UCSD-AML1 (cell line): Measurements from ENCODE around the gene MLLT3.

ENCODE experiments used
- DNase-seq: peaks from one replicate; lab custom pipeline; 2025; ENCODE audit not compliant: unreplicated experiment; lab: John Stamatoyannopoulos, UW

Gene MLLT3

GRCh38 chr9:20391208-20391607 is 231.1 kb downstream of the MLLT3 start:
- DNase-seq = no peak

GRCh38 chr9:20390400-20390799 is 231.9 kb downstream of the MLLT3 start:
- no peak for DNase-seq

- DNase-seq = no peak
Measured at GRCh38 chr9:20387062-20387461, 235.2 kb downstream of the MLLT3 start.

DNA sequence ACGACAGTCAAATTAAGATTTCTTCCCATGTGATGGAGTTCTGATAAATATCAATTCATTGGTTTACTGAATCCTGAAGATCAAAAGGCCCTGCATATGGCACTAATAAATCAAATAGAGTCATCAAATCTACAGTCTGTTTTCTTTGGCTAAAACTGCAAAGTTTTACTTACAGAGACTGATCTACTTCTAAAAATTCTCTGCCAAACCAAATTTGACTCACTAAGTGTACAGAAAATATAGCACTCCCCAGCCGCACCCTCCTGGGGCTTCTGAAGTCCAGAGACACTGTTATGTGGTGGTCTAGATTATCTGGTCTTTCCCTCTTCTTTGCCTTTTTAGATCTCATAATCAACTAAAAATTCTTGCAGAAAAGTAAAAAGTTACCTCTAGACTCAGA is 237.7 kb downstream of the MLLT3 start:
- no peak for DNase-seq

DNA sequence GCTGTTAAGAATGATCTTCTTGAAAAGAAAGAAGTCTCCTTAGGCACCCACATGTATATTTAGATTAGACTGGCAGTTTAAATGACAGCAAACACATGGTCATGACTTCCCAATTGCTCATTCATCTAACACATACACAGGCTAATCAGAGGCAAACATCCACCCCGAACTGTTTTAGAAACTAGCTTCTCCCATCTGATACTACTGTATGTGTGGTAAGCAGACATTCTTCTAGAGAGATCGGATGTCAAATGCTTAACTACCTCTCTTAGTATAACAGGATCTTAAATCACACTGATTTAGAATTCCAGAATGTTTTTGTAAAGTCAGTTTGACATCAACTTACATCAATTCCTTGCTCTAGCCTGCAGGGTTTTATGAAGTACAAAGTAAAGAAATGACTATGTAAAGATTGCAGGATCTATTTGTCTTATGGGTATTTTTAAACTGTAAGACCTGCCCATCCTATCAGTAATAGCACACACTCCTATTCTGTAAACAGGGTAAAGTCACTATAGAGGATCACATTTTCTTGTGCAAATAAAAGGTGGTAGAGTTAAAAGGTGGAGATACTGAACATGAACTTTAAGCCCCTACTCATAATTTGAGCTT is 239.7 kb downstream of the MLLT3 start:
- no peak for DNase-seq

GRCh38 chr9:20380546-20380945 is 241.8 kb downstream of the MLLT3 start:
- DNase-seq = no peak

GRCh38 chr9:20379804-20380225 is 242.5 kb downstream of the MLLT3 start:
- no peak for DNase-seq

DNA sequence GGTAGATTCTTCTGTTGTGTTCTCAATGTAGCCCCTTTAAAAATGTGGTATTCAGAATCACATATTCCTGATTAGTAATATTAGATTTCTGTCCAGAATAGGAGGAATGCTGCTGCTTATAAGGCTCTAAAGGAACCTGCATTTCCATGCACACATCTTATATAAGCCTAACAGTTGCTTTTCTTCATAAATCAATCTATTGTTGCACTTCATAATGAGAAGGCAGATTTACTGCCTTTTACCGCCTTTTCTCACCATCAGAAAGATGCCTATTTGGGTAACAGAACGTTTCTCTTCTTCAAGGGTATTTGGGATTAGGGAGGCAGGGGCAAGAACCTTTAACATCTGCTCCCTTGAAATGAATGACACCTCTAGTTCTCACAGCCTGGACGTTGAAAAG is 243.4 kb downstream of the MLLT3 start:
- DNase-seq = no peak

DNA sequence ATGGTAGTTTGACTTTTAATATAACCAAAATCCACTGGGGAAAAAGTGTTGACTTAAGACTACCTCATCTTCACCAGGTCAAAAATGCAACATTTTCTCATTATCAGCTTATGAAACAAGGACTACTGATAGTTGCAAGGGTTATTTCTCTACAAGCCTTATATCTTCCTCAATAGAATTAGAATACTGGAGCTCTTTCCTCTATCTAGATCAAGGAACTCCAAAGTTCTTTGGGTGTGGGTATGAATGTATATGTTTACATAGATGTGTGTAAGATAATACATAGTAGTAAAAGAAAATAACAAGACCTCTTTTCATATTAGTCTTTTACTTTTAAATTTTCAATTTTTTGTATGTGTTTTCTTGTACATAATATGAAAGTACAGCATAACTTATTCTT is 244.5 kb downstream of the MLLT3 start:
- no peak for DNase-seq

DNA sequence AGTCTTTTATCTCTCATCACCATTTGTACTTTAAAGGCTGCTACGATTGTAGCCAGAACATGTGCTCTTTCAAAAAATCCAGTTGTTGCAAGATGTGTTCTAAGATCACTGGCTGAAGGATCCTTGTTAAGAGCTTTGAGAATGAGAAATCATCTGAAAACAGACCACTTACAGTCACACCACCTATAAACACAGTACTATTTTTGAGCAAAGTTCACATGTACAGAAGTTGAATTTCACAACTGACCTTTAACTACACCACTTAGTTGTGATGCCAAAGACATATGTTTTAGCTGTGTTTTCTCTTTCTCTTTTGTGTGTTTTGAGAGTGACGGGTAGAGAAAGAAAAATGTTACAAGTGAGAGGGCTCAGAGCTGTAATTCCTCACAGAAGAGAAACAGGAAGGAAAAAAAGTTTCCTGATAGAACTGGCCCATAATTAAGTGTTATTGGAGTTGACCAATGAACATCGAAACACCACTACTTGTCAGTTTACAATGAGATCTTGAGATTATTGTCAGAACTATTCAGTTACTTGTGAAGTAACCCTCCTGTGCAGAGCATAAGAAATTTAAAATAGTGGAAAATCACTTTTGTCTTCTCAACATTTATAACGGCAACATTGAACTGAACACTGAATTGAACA is 245.4 kb downstream of the MLLT3 start:
- DNase-seq = no peak

GRCh38 chr9:20376042-20376441 is 246.3 kb downstream of the MLLT3 start:
- no peak for DNase-seq

DNA sequence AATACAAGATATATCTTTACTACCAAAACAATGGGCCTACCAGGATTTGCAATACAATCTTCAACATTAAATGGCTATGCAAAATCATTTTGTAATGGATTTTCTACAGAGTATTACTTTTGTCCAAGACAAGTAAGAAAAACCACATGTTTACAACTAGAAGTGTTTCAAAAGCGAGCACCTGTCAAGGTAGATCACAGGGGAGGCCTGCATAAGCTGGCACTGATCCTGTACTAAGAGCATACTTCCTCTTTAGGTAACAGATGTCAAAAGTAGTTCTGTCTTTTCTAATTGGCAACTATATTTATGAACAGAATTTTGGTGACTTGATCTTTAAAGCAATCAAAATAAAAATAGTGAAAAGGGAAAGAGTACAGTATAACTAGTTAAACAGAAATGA is 249.0 kb downstream of the MLLT3 start:
- no peak for DNase-seq

- DNase-seq = no peak
Measured at GRCh38 chr9:20369391-20369790, 252.9 kb downstream of the MLLT3 start.

DNA sequence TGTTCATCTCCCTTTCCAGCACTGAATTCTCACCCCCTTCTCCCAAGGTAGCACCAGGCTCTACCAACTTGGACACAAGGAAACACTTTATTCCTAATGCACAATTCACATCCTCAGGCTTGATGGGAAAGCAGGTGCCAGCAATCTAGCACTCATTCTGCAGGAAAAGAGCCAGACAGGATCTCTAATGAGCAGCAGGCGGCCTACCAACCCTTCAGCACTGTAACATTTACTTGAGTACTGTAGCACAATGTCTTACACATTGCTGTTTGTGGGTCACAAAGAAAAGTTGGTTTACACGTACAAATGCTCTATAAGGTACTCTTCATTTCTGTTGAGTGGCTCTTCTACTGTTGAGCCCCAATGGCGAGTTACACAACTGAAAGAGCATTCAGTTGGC is 254.4 kb downstream of the MLLT3 start:
- no peak for DNase-seq

DNA sequence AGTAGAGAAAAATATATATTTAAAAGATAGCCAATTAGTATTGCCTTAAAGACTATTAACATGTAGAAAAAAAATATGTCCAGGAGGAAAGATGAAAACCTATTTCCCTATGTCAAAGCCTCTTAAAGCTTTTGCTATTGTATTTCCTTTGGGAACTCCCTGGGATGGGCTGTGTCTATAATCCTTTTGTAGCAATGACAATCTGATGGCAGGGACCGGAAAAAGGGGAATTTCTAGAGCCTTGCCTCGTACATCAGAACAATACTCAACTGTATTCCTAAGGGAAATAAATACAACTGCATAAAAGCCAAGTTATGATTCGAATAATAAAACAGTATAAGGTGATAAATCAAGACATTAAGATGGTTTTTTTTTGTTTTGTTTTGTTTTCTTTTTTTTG is 257.3 kb downstream of the MLLT3 start:
- DNase-seq = no peak

DNA sequence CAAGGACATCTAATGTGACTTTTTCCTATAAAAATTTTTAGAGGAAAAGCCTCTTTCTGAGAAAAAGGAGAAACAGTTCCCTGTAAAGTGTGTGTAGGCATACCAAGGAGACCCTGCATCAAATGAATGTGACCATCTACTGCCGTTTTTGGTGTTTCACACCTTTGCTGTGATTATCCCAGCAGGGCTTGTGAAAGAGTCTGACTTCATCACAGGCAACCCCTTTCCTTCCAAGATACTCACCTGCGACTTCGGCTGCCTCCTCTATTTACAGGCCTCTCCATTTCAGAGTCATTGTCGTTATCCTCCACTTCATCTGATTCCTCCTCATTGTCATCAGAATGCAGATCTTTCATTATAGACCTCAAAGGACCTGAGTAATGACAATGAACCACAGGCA is 259.1 kb downstream of the MLLT3 start:
- no peak for DNase-seq

GRCh38 chr9:20361656-20362570 is 260.4 kb downstream of the MLLT3 start:
- no peak for DNase-seq

DNA sequence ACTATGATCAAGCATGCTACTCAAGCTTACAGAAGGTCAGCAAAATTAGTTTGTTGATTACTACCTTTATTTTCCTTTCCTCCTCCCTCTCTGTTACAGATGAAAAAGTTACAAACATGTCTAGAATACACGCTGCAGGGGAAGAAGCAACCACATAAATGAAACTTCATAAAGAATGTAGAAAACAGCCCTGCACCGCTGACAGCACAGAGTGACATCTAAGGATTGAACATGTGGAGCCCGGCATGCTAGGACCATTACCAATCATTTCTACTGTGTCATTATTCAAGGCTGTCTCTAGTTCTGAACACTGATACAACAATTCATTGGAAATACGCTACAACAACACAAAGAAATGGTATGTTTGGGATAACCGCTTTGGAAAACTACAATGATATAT is 261.1 kb downstream of the MLLT3 start:
- DNase-seq = no peak

- no peak for DNase-seq
Measured at GRCh38 chr9:20358207-20358606, 264.1 kb downstream of the MLLT3 start.

DNA sequence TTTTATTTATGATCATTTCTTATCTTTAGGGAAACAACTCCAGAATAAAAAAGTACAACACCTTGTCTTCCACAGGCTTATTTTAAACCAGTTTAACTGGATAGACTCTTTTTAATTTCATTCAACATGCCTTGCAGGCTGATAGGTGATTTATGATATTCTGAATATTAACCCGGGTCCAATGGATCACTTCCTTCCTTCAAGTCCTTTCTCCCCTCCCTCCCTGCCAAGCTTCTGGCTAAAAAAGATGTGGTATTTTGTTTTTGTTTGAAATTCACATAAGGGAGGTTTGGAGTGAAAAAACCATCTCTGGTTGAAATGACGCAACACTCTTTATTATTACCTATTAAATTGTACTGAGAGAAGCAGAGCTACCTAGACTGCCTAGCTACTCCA is 265.3 kb downstream of the MLLT3 start:
- DNase-seq = no peak

DNA sequence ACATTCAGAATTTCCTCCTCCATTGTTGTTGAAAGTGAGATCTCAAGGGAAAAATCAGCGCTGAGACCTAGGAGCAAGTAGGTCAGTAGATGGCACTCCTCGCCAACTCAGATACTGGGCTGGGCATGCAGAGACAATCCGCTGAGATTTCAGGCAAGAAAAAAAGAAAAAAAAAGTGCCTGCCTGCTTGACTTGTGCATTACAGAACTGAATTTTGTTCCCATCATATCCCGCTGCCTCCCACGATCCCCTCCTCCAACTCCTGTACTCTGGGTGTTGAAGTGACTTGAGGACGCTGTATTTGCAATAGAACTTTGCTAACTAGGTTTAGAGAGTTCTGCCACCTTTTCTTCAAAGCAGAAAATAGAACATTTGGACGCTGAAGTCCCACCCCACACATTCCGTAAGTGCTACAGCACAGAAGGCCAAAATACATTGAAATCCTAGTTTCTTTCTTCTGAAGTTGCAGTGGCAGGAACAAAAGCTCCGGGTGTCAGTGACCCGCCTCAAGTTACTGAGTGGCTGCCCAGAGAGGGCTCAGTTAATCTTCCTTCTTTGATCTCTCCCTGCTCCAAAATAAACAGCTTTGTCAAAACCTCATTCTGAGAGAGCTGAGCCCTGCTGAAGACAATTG is 265.8 kb downstream of the MLLT3 start:
- peak; percentile 51 for DNase-seq

GRCh38 chr9:20355022-20355421 is 267.3 kb downstream of the MLLT3 start:
- no peak for DNase-seq
